ENCODE data around the gene GDPGP1. TPM values are rescaled to one million over a fixed set of nuclear protein-coding genes. Genes with fewer than 3 reads are reported as not detected.
"Not testable (repeated sequence)": the region's sequence is repeated elsewhere in the genome, so short reads cannot be mapped to it uniquely, and the experiment has no call there.

The GDPGP1 gene, protein sequence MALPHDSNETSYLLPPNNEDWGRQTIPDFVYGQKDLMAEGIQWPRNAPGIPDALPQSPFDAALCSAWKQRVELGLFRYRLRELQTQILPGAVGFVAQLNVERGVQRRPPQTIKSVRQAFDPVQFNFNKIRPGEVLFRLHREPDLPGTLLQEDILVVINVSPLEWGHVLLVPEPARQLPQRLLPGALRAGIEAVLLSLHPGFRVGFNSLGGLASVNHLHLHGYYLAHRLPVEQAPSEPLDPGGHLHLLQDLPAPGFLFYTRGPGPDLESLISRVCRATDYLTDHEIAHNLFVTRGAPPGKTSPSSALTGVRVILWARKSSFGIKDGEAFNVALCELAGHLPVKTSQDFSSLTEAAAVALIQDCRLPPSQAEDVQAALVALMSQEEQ
- 4.4 TPM for polyA plus RNA-seq (2012; ENCODE audit: insufficient read depth, insufficient read length)

GRCh38 chr15:90234096-90234988 is at the start of gene GDPGP1:
Gene GDPGP1 (plus strand): TSS chr15:90234209. CDS start chr15:90240909, 6,700 bp downstream.
- DNase-seq (ENCODE audit: low read depth, low spot score), result peak; percentile 91
- peak within 1 kb of the TSS; percentile 90 for H3K4me3 ChIP-seq (ENCODE audit: low read length)

DNA sequence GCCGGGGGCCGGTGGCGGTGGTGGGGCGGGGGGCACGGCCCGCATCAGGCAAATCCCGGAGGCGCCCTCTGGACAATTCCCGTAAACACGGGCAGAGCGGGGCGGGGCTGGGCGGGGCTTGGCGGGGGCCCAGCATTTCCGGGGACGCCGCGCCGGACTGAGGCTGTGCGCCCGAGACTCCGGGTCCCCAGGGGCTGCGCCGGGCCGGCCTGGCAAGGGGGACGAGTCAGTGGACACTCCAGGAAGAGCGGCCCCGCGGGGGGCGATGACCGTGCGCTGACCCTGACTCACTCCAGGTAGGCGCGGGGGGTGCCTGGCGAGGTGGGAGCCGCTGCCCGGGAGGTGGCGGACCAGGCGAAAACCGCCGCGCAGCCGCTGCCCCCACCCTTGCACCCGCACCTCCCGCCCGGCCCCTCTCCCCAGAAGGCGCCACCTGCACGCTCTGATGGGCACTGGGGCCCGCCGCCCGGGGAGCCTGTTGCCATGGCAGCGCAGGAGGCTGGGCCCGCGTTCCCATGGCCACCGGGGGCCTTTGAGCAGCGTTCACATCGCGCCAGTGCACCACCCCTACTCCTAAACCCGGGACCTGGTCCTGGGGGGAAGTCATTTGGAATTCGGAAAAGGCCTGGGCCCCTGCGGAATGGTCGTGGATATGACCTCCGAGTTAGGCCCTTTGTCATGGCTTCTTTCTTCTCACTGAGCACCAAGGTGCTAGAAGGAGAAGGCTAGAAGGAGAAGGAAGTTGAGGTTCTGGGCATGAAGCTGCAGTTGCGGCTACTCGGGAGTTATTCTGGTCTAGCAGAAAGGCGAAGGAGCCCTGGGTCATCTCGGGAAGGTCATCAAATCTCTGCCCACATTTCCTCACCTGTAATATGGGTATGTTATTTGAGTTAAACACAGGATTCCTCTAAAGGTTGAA is 49.0 kb upstream of the GDPGP1 start:
- no peak for DNase-seq (ENCODE audit: low read depth, low spot score)
- no peak overlapping the region for H3K4me3 ChIP-seq (ENCODE audit: low read length)

DNA sequence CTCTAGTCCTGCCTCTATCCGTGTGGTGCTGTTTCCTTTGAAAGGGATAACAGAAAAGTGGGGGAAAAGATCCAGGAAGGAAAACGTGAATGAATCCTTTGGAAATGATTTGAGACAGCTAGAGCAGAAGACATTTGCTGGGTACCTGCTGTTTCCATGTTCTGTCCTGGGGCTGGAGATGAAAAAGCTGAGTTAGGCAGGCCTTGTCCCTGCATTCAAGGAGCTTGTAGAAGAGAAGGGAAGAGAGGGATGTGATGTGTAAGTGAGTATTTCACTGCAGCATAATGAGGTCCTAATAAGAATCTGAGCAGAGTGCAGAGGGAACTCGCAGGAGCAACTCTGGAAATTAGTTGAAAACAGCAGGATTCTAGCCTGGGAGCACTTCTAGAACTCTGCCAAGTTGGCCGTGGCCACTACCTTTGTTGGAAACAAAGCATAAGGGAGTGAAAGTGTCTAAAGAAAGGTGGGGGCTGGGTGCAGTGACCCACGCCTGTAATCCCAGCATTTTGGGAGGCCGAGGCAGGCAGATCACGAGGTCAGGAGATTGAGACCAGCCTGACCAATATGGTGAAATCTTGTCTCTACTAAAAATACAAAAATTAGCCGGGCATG is 46.6 kb upstream of the GDPGP1 start:
- no peak overlapping the region for H3K4me3 ChIP-seq (ENCODE audit: low read length)
- DNase-seq (ENCODE audit: low read depth, low spot score), result no peak

- not testable (repeated sequence) for DNase-seq (ENCODE audit: low read depth, low spot score); H3K4me3 ChIP-seq (ENCODE audit: low read length)
Measured at GRCh38 chr15:90188065-90188464, 45.9 kb upstream of the GDPGP1 start.

GRCh38 chr15:90188914-90189748 is 44.9 kb upstream of the GDPGP1 start:
- H3K4me3 ChIP-seq (ENCODE audit: low read length), result no peak overlapping the region
- DNase-seq (ENCODE audit: low read depth, low spot score), result no peak

DNA sequence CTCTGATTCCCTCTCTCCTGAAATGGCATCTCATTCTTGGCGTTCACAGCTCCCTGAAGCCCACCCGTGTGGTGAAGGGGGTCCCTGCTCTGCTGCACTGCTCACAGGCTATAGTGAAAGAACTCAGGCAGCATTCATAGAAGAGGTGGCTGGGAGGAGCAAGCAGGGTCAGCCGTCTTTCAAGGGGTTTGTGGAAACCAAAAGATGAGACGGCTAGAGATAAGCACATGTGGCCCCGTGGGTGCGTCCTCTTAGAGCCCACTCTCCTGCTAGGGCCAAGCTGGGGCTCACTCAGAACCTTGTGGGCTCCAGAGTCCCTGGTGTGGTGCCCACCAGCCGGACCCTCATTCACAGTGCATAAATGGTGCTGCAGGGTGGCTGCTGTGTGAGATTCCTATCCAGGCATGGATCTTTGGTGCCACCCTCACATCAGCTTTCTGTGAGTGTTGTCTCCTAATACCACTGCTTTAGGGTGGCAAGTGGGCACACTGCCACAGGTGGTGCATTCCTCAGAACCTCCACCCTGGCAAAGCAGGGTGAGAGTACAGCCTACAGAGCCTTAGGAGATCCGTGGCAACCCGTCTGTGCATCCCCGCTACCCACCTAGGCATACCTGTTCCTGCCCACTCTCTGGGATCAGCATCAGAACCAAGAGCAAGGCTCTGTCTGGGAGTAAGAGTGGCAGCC is 44.1 kb upstream of the GDPGP1 start:
- no peak overlapping the region for H3K4me3 ChIP-seq (ENCODE audit: low read length)
- DNase-seq (ENCODE audit: low read depth, low spot score), result no peak

GRCh38 chr15:90190606-90191343 is 43.2 kb upstream of the GDPGP1 start:
- no peak overlapping the region for H3K4me3 ChIP-seq (ENCODE audit: low read length)
- DNase-seq (ENCODE audit: low read depth, low spot score), result no peak

GRCh38 chr15:90191344-90191687 is 42.7 kb upstream of the GDPGP1 start:
- DNase-seq (ENCODE audit: low read depth, low spot score), result no peak
- H3K4me3 ChIP-seq (ENCODE audit: low read length), result no peak overlapping the region

- peak; percentile 73 for DNase-seq (ENCODE audit: low read depth, low spot score)
- peak overlapping the region; percentile 42 for H3K4me3 ChIP-seq (ENCODE audit: low read length)
Measured at GRCh38 chr15:90191794-90192509, 42.1 kb upstream of the GDPGP1 start.

- H3K4me3 ChIP-seq (ENCODE audit: low read length), result peak overlapping the region; percentile 41
Measured at GRCh38 chr15:90192961-90193786, 40.8 kb upstream of the GDPGP1 start.

GRCh38 chr15:90194655-90195054 is 39.4 kb upstream of the GDPGP1 start:
- H3K4me3 ChIP-seq (ENCODE audit: low read length), result no peak overlapping the region
- no peak for DNase-seq (ENCODE audit: low read depth, low spot score)

More at GRCh38 chr15:90192961-90193786, 40.8 kb upstream of the GDPGP1 start:
- peak; percentile 84 for DNase-seq (ENCODE audit: low read depth, low spot score)

- DNase-seq (ENCODE audit: low read depth, low spot score), result no peak
Measured at GRCh38 chr15:90200534-90201129, 33.4 kb upstream of the GDPGP1 start.

GRCh38 chr15:90201130-90201943 is 32.7 kb upstream of the GDPGP1 start, which contains the start of gene SEMA4B:
Gene SEMA4B (plus strand): TSS chr15:90201330. CDS start chr15:90201579, 249 bp downstream.
- peak within 1 kb of the TSS; percentile 69 for H3K4me3 ChIP-seq (ENCODE audit: low read length)
- DNase-seq (ENCODE audit: low read depth, low spot score), result peak; percentile 43

More at GRCh38 chr15:90200534-90201129, 33.4 kb upstream of the GDPGP1 start:
- peak overlapping the region; percentile 69 for H3K4me3 ChIP-seq (ENCODE audit: low read length)

DNA sequence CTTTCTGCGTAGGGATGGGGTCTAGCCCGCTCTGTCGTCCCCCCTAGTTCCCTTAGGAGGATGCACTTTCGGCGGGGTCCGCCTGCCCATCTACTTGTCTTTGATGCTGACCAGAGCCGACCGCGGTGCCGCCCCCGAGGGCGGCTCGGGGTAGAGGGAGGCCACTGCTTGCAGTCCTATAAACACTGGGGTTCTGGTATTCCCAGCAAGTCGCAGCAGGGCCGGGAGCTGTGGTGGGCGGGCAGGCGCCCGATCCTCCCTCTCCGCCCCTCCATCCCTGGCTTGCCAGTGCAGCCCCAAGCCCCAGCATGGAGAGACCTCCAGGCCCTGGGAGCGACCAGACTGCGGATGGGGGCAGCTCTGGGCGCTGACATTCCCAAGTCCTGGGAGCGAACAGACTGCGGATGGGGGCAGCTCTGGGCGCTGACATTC is 32.0 kb upstream of the GDPGP1 start:
- H3K4me3 ChIP-seq (ENCODE audit: low read length), result peak overlapping the region; percentile 69
- no peak for DNase-seq (ENCODE audit: low read depth, low spot score)

All from Jurkat, Clone E6-1 (cell line).